CD14-positive monocyte (primary cell): ENCODE data around the gene NAT16. TPM values are rescaled to one million over a fixed set of nuclear protein-coding genes. Genes with fewer than 3 reads are reported as not detected.

ENCODE experiments used
- DNase-seq, 3 donors: peaks; one replicate each; pipeline ENCODE4 v3.0.0-alpha.2; 2011 to 2022
- H2AFZ ChIP-seq: 2 replicates; pipeline ENCODE4 v1.6.0; 2012; ENCODE audit warnings: mild to moderate bottlenecking, low read depth, low read length, inconsistent platforms; ENCODE audit not compliant: insufficient read depth, poor library complexity, severe bottlenecking
- H3K27ac ChIP-seq, 2 donors: 1 replicate in 1 of 2; 2 replicates in 1 of 2; pipeline ENCODE4 v1.5.1; 2012 to 2013; ENCODE audit warnings: low read length in 2 of 2, control low read depth in 1 of 2, inconsistent platforms in 1 of 2, low read depth in 1 of 2, mild to moderate bottlenecking in 1 of 2
- H3K27me3 ChIP-seq, 2 donors: one replicate each; pipeline versions ENCODE4 v1.6.0 to v1.6.1; 2011 to 2013; ENCODE audit warnings: low read length in 2 of 2; ENCODE audit not compliant: control insufficient read depth in 2 of 2, insufficient read depth in 2 of 2
- H3K36me3 ChIP-seq, 2 donors: replicated peaks in 1 of 2; 1 replicate in 1 of 2; 2 replicates in 1 of 2; pipeline versions ENCODE4 v1.5.1 to v1.6.1; 2012 to 2013; ENCODE audit warnings: low read length in 2 of 2, control low read depth in 1 of 2, inconsistent platforms in 1 of 2, mild to moderate bottlenecking in 1 of 2; ENCODE audit not compliant: insufficient read depth in 2 of 2, control insufficient read depth in 1 of 2
- H3K4me1 ChIP-seq, 2 donors: 1 replicate in 1 of 2; 2 replicates in 1 of 2; pipeline versions ENCODE4 v1.5.1 to v1.6.1; 2012 to 2013; ENCODE audit warnings: low read length in 2 of 2, control low read depth in 1 of 2, inconsistent platforms in 1 of 2, mild to moderate bottlenecking in 1 of 2, moderate library complexity in 1 of 2; ENCODE audit not compliant: insufficient read depth in 2 of 2, control insufficient read depth in 1 of 2
- H3K4me2 ChIP-seq: replicated peaks from 2 replicates; pipeline ENCODE3; 2012; ENCODE audit warnings: low read length, moderate library complexity, mild to moderate bottlenecking; ENCODE audit not compliant: poor library complexity, severe bottlenecking; ENCODE audit errors: extremely low read depth
- H3K4me3 ChIP-seq, 3 experiments: fragments of 200-600 bp in 1 of 3; sonication (generic) in 1 of 3; replicated peaks in 1 of 3; 1 replicate in 2 of 3; 2 replicates in 1 of 3; pipeline ENCODE4 v1.5.1; 2011 to 2013; ENCODE audit warnings: low read length in 3 of 3, mild to moderate bottlenecking in 3 of 3, control low read depth in 2 of 3, low read depth in 2 of 3, inconsistent platforms in 1 of 3, moderate library complexity in 1 of 3
- H3K79me2 ChIP-seq: 2 replicates; pipeline ENCODE4 v1.6.0; 2012; ENCODE audit warnings: mild to moderate bottlenecking, control low read depth, inconsistent platforms, low read length, moderate library complexity; ENCODE audit not compliant: insufficient read depth
- H3K9ac ChIP-seq: 2 replicates; pipeline ENCODE4 v1.6.0; 2017; ENCODE audit warnings: low read length, mild to moderate bottlenecking; ENCODE audit not compliant: insufficient read depth, poor library complexity, severe bottlenecking
- H3K9me3 ChIP-seq, 2 donors: replicated peaks in 1 of 2; 1 replicate in 1 of 2; 2 replicates in 1 of 2; pipeline versions ENCODE4 v1.5.1 to v1.6.1; 2012 to 2013; ENCODE audit warnings: low read length in 2 of 2, control low read depth in 1 of 2; ENCODE audit not compliant: control insufficient read depth in 1 of 2, insufficient read depth in 1 of 2
- H4K20me1 ChIP-seq: 2 replicates; pipeline ENCODE4 v1.6.0; 2012; ENCODE audit warnings: mild to moderate bottlenecking, low read length, control low read depth, moderate library complexity; ENCODE audit not compliant: insufficient read depth
- H3K27ac Mint-ChIP-seq, 7 donors: one replicate each; pipeline ENCODE4 v1.8.0; 2020; ENCODE audit warnings: mild to moderate bottlenecking in 7 of 7, mixed read lengths in 7 of 7, moderate library complexity in 6 of 7, inconsistent platforms in 2 of 7
- H3K27me3 Mint-ChIP-seq, 3 donors: one replicate each; pipeline ENCODE4 v1.8.0; 2021 to 2022; ENCODE audit warnings: low read depth in 3 of 3, mild to moderate bottlenecking in 3 of 3, mixed read lengths in 3 of 3, moderate library complexity in 3 of 3, inconsistent platforms in 1 of 3
- H3K36me3 Mint-ChIP-seq, 2 donors: one replicate each; pipeline ENCODE4 v1.8.0; 2020; ENCODE audit warnings: mixed read lengths in 2 of 2, inconsistent platforms in 1 of 2, mild to moderate bottlenecking in 1 of 2
- H3K4me1 Mint-ChIP-seq: one replicate; pipeline ENCODE4 v1.8.0; 2020; ENCODE audit warnings: mild to moderate bottlenecking, mixed read lengths
- H3K4me3 Mint-ChIP-seq, 2 donors: one replicate each; pipeline ENCODE4 v1.8.0; 2020; ENCODE audit warnings: mild to moderate bottlenecking in 2 of 2, mixed read lengths in 2 of 2, moderate library complexity in 1 of 2
- H3K9me3 Mint-ChIP-seq, 7 donors: one replicate each; pipeline ENCODE4 v1.8.0; 2020 to 2022; ENCODE audit warnings: mixed read lengths in 7 of 7, mild to moderate bottlenecking in 6 of 7, moderate library complexity in 6 of 7, inconsistent platforms in 2 of 7
- WGBS: methylation state at CpG from one replicate; pipeline ENCODE4 v1.1.5; 2013; ENCODE audit warnings: missing lambda C conversion rate; ENCODE audit not compliant: insufficient coverage; 5-methylcytosine and 5-hydroxymethylcytosine counted together
- intact Hi-C, 2 donors: fragments of 100-400 bp; cut with micrococcal nuclease; formaldehyde crosslinking; loops; one replicate each; pipeline versions ENCODE4 v1.15.0 to v1.15.1; 2023
- polyA plus RNA-seq, 3 donors: library from polyadenylated mRNA; depleted of rRNA in 1 of 3; unstranded in 2 of 3; stranded (reverse) in 1 of 3; fragments of 300-500 nt in 2 of 3; fragments of >200 nt in 1 of 3; fragmentation: Illumina TruSeq in 2 of 3; gene quantifications; 1 replicate in 2 of 3; 2 replicates in 1 of 3; pipeline ENCODE4 v1.2.3, GENCODE V29; 2012 to 2021
- TF ChIP-seq, protein P1 (sequence below): fragments of 200-600 bp; IDR thresholded peaks from one replicate; pipeline ENCODE4 v1.8.0; 2022; ENCODE audit warnings: antibody characterized with exemption, mild to moderate bottlenecking

Gene NAT16
- polyA plus RNA-seq, 3 donors: not detected

GRCh38 chr7:101167645-101168411 is 12.3 kb downstream of the NAT16 start:
- H3K9ac ChIP-seq: no peak overlapping the region
- no peaks in the 10 kb centered on the region for H3K36me3 ChIP-seq
- TF ChIP-seq, protein P1, sequence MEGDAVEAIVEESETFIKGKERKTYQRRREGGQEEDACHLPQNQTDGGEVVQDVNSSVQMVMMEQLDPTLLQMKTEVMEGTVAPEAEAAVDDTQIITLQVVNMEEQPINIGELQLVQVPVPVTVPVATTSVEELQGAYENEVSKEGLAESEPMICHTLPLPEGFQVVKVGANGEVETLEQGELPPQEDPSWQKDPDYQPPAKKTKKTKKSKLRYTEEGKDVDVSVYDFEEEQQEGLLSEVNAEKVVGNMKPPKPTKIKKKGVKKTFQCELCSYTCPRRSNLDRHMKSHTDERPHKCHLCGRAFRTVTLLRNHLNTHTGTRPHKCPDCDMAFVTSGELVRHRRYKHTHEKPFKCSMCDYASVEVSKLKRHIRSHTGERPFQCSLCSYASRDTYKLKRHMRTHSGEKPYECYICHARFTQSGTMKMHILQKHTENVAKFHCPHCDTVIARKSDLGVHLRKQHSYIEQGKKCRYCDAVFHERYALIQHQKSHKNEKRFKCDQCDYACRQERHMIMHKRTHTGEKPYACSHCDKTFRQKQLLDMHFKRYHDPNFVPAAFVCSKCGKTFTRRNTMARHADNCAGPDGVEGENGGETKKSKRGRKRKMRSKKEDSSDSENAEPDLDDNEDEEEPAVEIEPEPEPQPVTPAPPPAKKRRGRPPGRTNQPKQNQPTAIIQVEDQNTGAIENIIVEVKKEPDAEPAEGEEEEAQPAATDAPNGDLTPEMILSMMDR: no peak
- WGBS: 2% methylated on average over 5 of the region's 12 CpGs
- H3K9me3 ChIP-seq: peaks cover 6 to 40% of the 10 kb centered on the region in 2 donors
- no peak for DNase-seq
- H3K9me3 Mint-ChIP-seq: peaks cover 2 to 49% (median 24%) of the 10 kb centered on the region in 7 donors
- H3K36me3 Mint-ChIP-seq: peaks cover 19 to 32% of the 10 kb centered on the region in 2 donors
- H3K27me3 Mint-ChIP-seq: peaks cover 94 to 99% (median 94%) of the 10 kb centered on the region in 3 donors
- H2AFZ ChIP-seq: no peak overlapping the region
- peaks cover 14% of the 10 kb centered on the region for H4K20me1 ChIP-seq
- H3K4me3 ChIP-seq: no peak overlapping the region
- no peak overlapping the region for H3K27ac Mint-ChIP-seq
- H3K4me1 Mint-ChIP-seq: peaks cover 57% of the 10 kb centered on the region
- peaks cover 72 to 92% of the 10 kb centered on the region in 2 donors for H3K27me3 ChIP-seq
- no peak overlapping the region for H3K4me2 ChIP-seq
- no peaks in the 10 kb centered on the region for H3K79me2 ChIP-seq
- peak overlapping the region in 1 of 2 donors; percentile 88 for H3K4me3 Mint-ChIP-seq
- intact Hi-C loops: no loop called here
- H3K27ac ChIP-seq: no peak overlapping the region
- H3K4me1 ChIP-seq: peaks cover 38 to 55% of the 10 kb centered on the region in 2 donors

- peaks cover 6 to 33% of the 10 kb centered on the region in 2 donors for H3K9me3 ChIP-seq
- H3K4me3 Mint-ChIP-seq: peak overlapping the region in 1 of 2 donors; percentile 83
- DNase-seq: peak in 1 of 3 donors; percentile 37
- WGBS: 0% methylated on average over 8 of the region's 19 CpGs
- no peak overlapping the region for H2AFZ ChIP-seq
- H4K20me1 ChIP-seq: peaks cover 14% of the 10 kb centered on the region
- H3K27me3 ChIP-seq: peaks cover 71 to 91% of the 10 kb centered on the region in 2 donors
- TF ChIP-seq, protein P1: no peak
- H3K27ac ChIP-seq: no peak overlapping the region
- peaks cover 93 to 98% (median 93%) of the 10 kb centered on the region in 3 donors for H3K27me3 Mint-ChIP-seq
- peaks cover 2 to 51% (median 22%) of the 10 kb centered on the region in 7 donors for H3K9me3 Mint-ChIP-seq
- peaks cover 40 to 59% of the 10 kb centered on the region in 2 donors for H3K4me1 ChIP-seq
- H3K36me3 Mint-ChIP-seq: peaks cover 19 to 32% of the 10 kb centered on the region in 2 donors
- H3K27ac Mint-ChIP-seq: peak overlapping the region in 3 of 7 donors; percentile 37 to 61 (median 61)
- H3K9ac ChIP-seq: no peak overlapping the region
- intact Hi-C loops: no loop called here
- H3K4me3 ChIP-seq: no peak overlapping the region
- H3K4me2 ChIP-seq: no peak overlapping the region
- H3K4me1 Mint-ChIP-seq: peaks cover 58% of the 10 kb centered on the region
- no peaks in the 10 kb centered on the region for H3K36me3 ChIP-seq
- no peaks in the 10 kb centered on the region for H3K79me2 ChIP-seq
Measured at GRCh38 chr7:101166909-101167644, 13.0 kb downstream of the NAT16 start.
